ENCODE data around the gene PRKCQ. TPM values are rescaled to one million over a fixed set of nuclear protein-coding genes. Genes with fewer than 3 reads are reported as not detected.

PRKCQ gene
- total RNA-seq, 2 experiments from 2014 or later: 4.0 to 7.8 TPM

DNA sequence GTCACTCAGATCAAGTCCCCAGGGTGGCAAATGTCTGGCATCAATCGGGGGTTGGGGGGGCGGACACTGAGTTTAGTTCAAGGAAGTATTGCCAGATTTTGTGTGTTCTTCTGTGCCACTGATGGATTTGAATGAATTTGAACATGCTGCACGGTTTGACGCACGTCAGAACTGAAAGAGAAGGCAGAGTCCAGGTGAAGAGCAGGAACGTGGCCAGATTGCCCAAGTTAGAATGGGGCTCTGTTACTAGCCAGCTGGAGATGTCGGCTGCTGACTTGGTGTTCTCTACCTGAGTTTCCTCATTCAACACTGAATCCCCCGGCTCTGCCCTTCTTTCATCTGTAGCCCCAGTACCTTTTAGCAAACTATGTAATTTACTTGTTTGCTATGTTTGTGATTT, 180.2 kb downstream of the PRKCQ start:
- Histone ChIP-seq H3K4me2 (ENCODE audit: low read length) (peak overlapping the region; percentile 63), H3K9me2 (ENCODE audit: insufficient read depth, low read length) (no peaks in the 10 kb centered on the region), H2AFZ (ENCODE audit: low read length) (peak overlapping the region; percentile 88), H3K36me3 (ENCODE audit: insufficient read depth, low read length) (no peaks in the 10 kb centered on the region), H3K4me1 (ENCODE audit: insufficient read depth, low read length, poor library complexity, severe bottlenecking) (peaks cover 34% of the 10 kb centered on the region), H3K27ac (ENCODE audit: low read depth, low read length, poor library complexity, severe bottlenecking) (no peak overlapping the region), H3K9me3 (ENCODE audit: low read length) (no peaks in the 10 kb centered on the region), H3K79me2 (ENCODE audit: insufficient read depth, low read depth, low read length) (no peaks in the 10 kb centered on the region), H3K4me3 (ENCODE audit: low read depth, low read length, poor library complexity, severe bottlenecking) (peak overlapping the region; percentile 2), H4K20me1 (ENCODE audit: insufficient read depth, low read length) (no peaks in the 10 kb centered on the region)
- ChIA-PET POLR2A (interaction anchor here (0.6 to 6.3 kb wide), 10 partner anchors 11 to 308 kb away, joined by 3 to 46 read pairs (median 4); partner anchors contain the start of gene PFKFB3), CTCF (ENCODE audit: unreplicated experiment) (no interaction called here)
- DNase-seq (ENCODE audit: low spot score): no peak
- TF ChIP-seq EZH2phosphoT487 (IDR thresholded peaks at IDR 0.05; ENCODE audit: borderline replicate concordance, low read depth, low read length): no peak
- TF ChIP-seq, protein P1, sequence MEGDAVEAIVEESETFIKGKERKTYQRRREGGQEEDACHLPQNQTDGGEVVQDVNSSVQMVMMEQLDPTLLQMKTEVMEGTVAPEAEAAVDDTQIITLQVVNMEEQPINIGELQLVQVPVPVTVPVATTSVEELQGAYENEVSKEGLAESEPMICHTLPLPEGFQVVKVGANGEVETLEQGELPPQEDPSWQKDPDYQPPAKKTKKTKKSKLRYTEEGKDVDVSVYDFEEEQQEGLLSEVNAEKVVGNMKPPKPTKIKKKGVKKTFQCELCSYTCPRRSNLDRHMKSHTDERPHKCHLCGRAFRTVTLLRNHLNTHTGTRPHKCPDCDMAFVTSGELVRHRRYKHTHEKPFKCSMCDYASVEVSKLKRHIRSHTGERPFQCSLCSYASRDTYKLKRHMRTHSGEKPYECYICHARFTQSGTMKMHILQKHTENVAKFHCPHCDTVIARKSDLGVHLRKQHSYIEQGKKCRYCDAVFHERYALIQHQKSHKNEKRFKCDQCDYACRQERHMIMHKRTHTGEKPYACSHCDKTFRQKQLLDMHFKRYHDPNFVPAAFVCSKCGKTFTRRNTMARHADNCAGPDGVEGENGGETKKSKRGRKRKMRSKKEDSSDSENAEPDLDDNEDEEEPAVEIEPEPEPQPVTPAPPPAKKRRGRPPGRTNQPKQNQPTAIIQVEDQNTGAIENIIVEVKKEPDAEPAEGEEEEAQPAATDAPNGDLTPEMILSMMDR (conservative IDR thresholded peaks at IDR 0.05; ENCODE audit: low read length): no peak
- intact Hi-C loops (cut with micrococcal nuclease; ENCODE audit: unreplicated experiment): loop anchor here (5.0 to 10.0 kb wide), 4 partner anchors 103 to 455 kb away; partner anchors contain the start of gene RBM17
- no TSS peak for BruUV-seq (replicated peaks)

DNA sequence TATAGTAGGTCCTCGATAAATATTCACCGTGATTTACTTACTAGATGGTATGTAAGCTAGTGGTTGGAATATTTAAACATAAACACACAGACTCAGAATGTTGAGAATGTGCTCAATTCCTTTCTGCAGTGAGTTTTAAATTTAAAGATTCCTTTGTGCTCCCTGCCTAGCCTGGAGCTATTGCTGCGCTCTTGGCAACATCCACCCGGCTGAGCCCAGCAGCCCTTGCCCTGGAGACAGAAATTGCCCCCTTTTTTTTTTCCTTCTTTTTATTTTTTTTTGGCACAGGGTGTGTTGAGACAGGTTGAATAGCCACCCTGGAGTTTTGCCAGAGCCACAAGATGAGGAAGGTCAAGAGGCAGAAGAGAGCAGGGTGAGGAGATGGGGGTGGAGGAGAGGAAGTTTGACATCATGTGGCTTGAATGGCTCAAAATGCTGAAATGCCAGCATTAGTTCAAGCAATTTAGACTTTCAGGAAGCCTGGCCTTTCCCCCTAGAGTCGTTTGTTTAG, 180.8 kb downstream of the PRKCQ start:
- CTCF ChIA-PET (ENCODE audit: unreplicated experiment): interaction anchor here (1.1 kb wide), 1 partner anchor 197 kb away, joined by 3 read pairs; the partner anchor contains the start of gene PFKFB3
- H3K9me2 ChIP-seq (ENCODE audit: insufficient read depth, low read length): no peaks in the 10 kb centered on the region
- H3K9me3 ChIP-seq (ENCODE audit: low read length): no peaks in the 10 kb centered on the region

More for the DNA sequence above, 180.8 kb downstream of the PRKCQ start:
- Histone ChIP-seq H3K36me3 (ENCODE audit: insufficient read depth, low read length) (no peaks in the 10 kb centered on the region), H3K4me3 (ENCODE audit: low read depth, low read length, poor library complexity, severe bottlenecking) (no peak overlapping the region), H2AFZ (ENCODE audit: low read length) (peak overlapping the region; percentile 88), H3K4me2 (ENCODE audit: low read length) (peak overlapping the region; percentile 63), H3K79me2 (ENCODE audit: insufficient read depth, low read depth, low read length) (no peaks in the 10 kb centered on the region), H4K20me1 (ENCODE audit: insufficient read depth, low read length) (no peaks in the 10 kb centered on the region), H3K4me1 (ENCODE audit: insufficient read depth, low read length, poor library complexity, severe bottlenecking) (peaks cover 34% of the 10 kb centered on the region), H3K27ac (ENCODE audit: low read depth, low read length, poor library complexity, severe bottlenecking) (no peak overlapping the region)
- DNase-seq (ENCODE audit: low spot score): peak; percentile 22
- BruUV-seq (replicated peaks): no TSS peak
- POLR2A ChIA-PET: interaction anchor here (0.6 to 6.3 kb wide), 13 partner anchors 10 to 308 kb away, joined by 3 to 46 read pairs (median 4); partner anchors contain the start of gene PFKFB3
- TF ChIP-seq EZH2phosphoT487 (IDR thresholded peaks at IDR 0.05; ENCODE audit: borderline replicate concordance, low read depth, low read length): no peak
- TF ChIP-seq, protein P1 (conservative IDR thresholded peaks at IDR 0.05; ENCODE audit: low read length): no peak
- intact Hi-C loops (cut with micrococcal nuclease; ENCODE audit: unreplicated experiment): no loop called here

All from OCI-LY7 (cell line).